SH-SY5Y (cell line): ENCODE results near the gene HLX.

Source experiments
- GATA2 ChIP-seq: IDR thresholded peaks from 2 replicates; pipeline ENCODE4 v1.6.1; 2011; ENCODE audit warnings: mild to moderate bottlenecking, low read depth, low read length
- GATA3 ChIP-seq: IDR thresholded peaks from 2 replicates; pipeline ENCODE4 v1.6.1; 2011; ENCODE audit warnings: low read depth, mild to moderate bottlenecking, low read length, moderate library complexity

HLX gene

GRCh38 chr1:220918285-220918951 is 39.2 kb downstream of the HLX start:
- TF ChIP-seq GATA3 (no peak), GATA2 (no peak)

- TF ChIP-seq GATA3 (no peak), GATA2 (no peak)
These were observed 41.7 kb downstream of the HLX start for GRCh38 chr1:220920967-220921366.

GRCh38 chr1:220921498-220921897 is 42.3 kb downstream of the HLX start:
- TF ChIP-seq GATA2 (no peak), GATA3 (no peak)

GRCh38 chr1:220921971-220922635 is 42.9 kb downstream of the HLX start:
- no peak for TF ChIP-seq GATA2
- no peak for TF ChIP-seq GATA3

- TF ChIP-seq GATA2 (no peak), GATA3 (no peak)
These were observed 43.7 kb downstream of the HLX start for GRCh38 chr1:220922951-220923350.

GRCh38 chr1:220924331-220924970 is 45.2 kb downstream of the HLX start:
- TF ChIP-seq GATA2 (no peak), GATA3 (no peak)

- TF ChIP-seq GATA3 (no peak), GATA2 (no peak)
These were observed 46.5 kb downstream of the HLX start for GRCh38 chr1:220925707-220926106.

- no peak for TF ChIP-seq GATA2
These were observed 46.9 kb downstream of the HLX start for GRCh38 chr1:220926146-220926545.

- TF ChIP-seq GATA3 (no peak), GATA2 (no peak)
These were observed 48.2 kb downstream of the HLX start for GRCh38 chr1:220927442-220927841.

- TF ChIP-seq GATA3, result no peak
- TF ChIP-seq GATA2, result no peak
These were observed 49.1 kb downstream of the HLX start for GRCh38 chr1:220928320-220928719.

- TF ChIP-seq GATA2, result no peak
- TF ChIP-seq GATA3, result no peak
These were observed 49.6 kb downstream of the HLX start for GRCh38 chr1:220928725-220929300.

- no peak for TF ChIP-seq GATA2
- no peak for TF ChIP-seq GATA3
These were observed 50.1 kb downstream of the HLX start for GRCh38 chr1:220929304-220929703.
